WTC11 (cell line): ENCODE measurements around the gene SBF2. TPM values are rescaled to one million over a fixed set of nuclear protein-coding genes. Genes with fewer than 3 reads are reported as not detected.

ENCODE experiments used
- AFF4 ChIP-seq: sonication (generic); formaldehyde crosslinking; IDR thresholded peaks from 2 replicates; pipeline ENCODE4 v1.8.1; 2023; ENCODE audit warnings: mild to moderate bottlenecking, missing genetic modification reagents, borderline replicate concordance
- ATF1 ChIP-seq: sonication (generic); formaldehyde crosslinking; IDR thresholded peaks from 2 replicates; pipeline ENCODE4 v1.8.1; 2023; ENCODE audit warnings: mild to moderate bottlenecking, moderate library complexity, missing genetic modification reagents
- CTCF ChIP-seq: fragments of 200-600 bp; IDR thresholded peaks from 2 replicates; pipeline ENCODE4 v1.8.0; 2022; ENCODE audit warnings: antibody characterized with exemption
- ETV6 ChIP-seq: sonication (generic); formaldehyde crosslinking; IDR thresholded peaks from 2 replicates; pipeline ENCODE4 v1.8.1; 2022; ENCODE audit warnings: mild to moderate bottlenecking, missing genetic modification reagents
- FOXP1 ChIP-seq: sonication (generic); formaldehyde crosslinking; IDR thresholded peaks from 2 replicates; pipeline ENCODE4 v1.8.0; 2022; ENCODE audit warnings: missing genetic modification reagents, mild to moderate bottlenecking, moderate library complexity, borderline replicate concordance
- IRF2 ChIP-seq: sonication (generic); formaldehyde crosslinking; IDR thresholded peaks from 2 replicates; pipeline ENCODE4 v1.8.0; 2022; ENCODE audit warnings: low read depth, missing genetic modification reagents, borderline replicate concordance
- MYBL2 ChIP-seq: sonication (generic); formaldehyde crosslinking; IDR thresholded peaks from 2 replicates; pipeline ENCODE4 v1.8.1; 2023; ENCODE audit warnings: mild to moderate bottlenecking, moderate library complexity, missing genetic modification reagents
- PRDM15 ChIP-seq: sonication (generic); formaldehyde crosslinking; IDR thresholded peaks from 2 replicates; pipeline ENCODE4 v1.8.0; 2022; ENCODE audit warnings: missing genetic modification reagents
- STAT6 ChIP-seq: sonication (generic); formaldehyde crosslinking; conservative IDR thresholded peaks from 2 replicates; pipeline ENCODE4 v1.8.1; 2023; ENCODE audit warnings: mild to moderate bottlenecking, low read depth, missing genetic modification reagents, moderate library complexity
- ZNF121 ChIP-seq: sonication (generic); formaldehyde crosslinking; IDR thresholded peaks from 2 replicates; pipeline ENCODE4 v1.8.0; 2023; ENCODE audit warnings: missing genetic modification reagents
- ZNF219 ChIP-seq: sonication (generic); formaldehyde crosslinking; IDR thresholded peaks from 2 replicates; pipeline ENCODE4 v1.8.0; 2023; ENCODE audit warnings: missing genetic modification reagents, mild to moderate bottlenecking, borderline replicate concordance
- ZNF425 ChIP-seq: fragments of 250-450 bp; sonication (Bioruptor Pico); conservative IDR thresholded peaks from 2 replicates; pipeline ENCODE4 v1.9.0; 2021; ENCODE audit warnings: mild to moderate bottlenecking
- ZSCAN18 ChIP-seq: fragments of 250-450 bp; sonication (Bioruptor Pico); IDR thresholded peaks from 2 replicates; pipeline ENCODE4 v2.1.2; 2022; ENCODE audit warnings: mild to moderate bottlenecking, moderate library complexity
- total RNA-seq: library from RNA; stranded (reverse); gene quantifications from 3 replicates; pipeline ENCODE4 v1.2.3, GENCODE V29; 2021

The SBF2 gene
- total RNA-seq, 1 experiment from 2014 or later = 47.6 TPM

- TF ChIP-seq CTCF = no peak
- TF ChIP-seq STAT6 (CRISPR knock-in tag) = no peak
- no peak for TF ChIP-seq IRF2 (CRISPR knock-in tag)
- no peak for TF ChIP-seq ZNF219 (CRISPR knock-in tag)
- no peak for TF ChIP-seq ZSCAN18 (CRISPR knock-in tag)
- TF ChIP-seq AFF4 (CRISPR knock-in tag) = no peak
- TF ChIP-seq MYBL2 (CRISPR knock-in tag) = no peak
- no peak for TF ChIP-seq ZNF121 (CRISPR knock-in tag)
- TF ChIP-seq FOXP1 (CRISPR knock-in tag) = no peak
- no peak for TF ChIP-seq ZNF425
- no peak for TF ChIP-seq PRDM15
- no peak for TF ChIP-seq ETV6 (CRISPR knock-in tag)
- no peak for TF ChIP-seq ATF1 (CRISPR knock-in tag)
- TF ChIP-seq, all 79 proteins: peak for 0
Measured at GRCh38 chr11:9952511-9953196, 341.4 kb downstream of the SBF2 start (continued).
